ENCODE results near the gene CTTNBP2. TPM values are rescaled to one million over a fixed set of nuclear protein-coding genes. Genes with fewer than 3 reads are reported as not detected.
A peak's percentile ranks its signal among the peaks of the same experiment; 100 is the strongest.

The CTTNBP2 gene
- total and polyA plus RNA-seq, 12 donors, result 1.2 to 6.7 (median 3.9) TPM

DNA sequence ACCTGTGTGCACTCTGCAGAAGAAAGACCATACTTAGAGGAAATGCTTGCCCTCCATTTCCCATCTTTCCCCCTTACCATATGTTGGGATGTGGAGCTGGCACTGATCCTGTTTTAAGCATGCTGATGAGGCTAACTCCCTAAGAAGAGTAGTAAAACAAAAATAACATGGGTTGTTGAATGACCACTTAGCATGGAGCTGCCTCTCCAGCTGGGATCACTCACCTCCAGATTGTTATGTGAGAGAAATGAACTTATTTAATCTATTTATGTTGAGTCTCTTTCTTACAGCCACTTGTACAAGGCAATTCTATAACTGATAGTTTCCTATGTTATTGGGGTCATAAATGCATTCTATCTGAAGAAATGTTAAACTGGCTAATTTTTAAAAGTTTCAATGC is 17.0 kb downstream of the CTTNBP2 start:
- Histone ChIP-seq H3K9me3 (replicated peaks in 1 of 3) (no peaks in the 10 kb centered on the region), H3K27ac (no peak overlapping the region), H3K27me3 (no peaks in the 10 kb centered on the region), H3K4me1 (replicated peaks in 1 of 2) (no peaks in the 10 kb centered on the region), H3K4me3 (no peak overlapping the region), H3K36me3 (replicated peaks in 1 of 2) (no peaks in the 10 kb centered on the region)
- TF ChIP-seq, protein P1, sequence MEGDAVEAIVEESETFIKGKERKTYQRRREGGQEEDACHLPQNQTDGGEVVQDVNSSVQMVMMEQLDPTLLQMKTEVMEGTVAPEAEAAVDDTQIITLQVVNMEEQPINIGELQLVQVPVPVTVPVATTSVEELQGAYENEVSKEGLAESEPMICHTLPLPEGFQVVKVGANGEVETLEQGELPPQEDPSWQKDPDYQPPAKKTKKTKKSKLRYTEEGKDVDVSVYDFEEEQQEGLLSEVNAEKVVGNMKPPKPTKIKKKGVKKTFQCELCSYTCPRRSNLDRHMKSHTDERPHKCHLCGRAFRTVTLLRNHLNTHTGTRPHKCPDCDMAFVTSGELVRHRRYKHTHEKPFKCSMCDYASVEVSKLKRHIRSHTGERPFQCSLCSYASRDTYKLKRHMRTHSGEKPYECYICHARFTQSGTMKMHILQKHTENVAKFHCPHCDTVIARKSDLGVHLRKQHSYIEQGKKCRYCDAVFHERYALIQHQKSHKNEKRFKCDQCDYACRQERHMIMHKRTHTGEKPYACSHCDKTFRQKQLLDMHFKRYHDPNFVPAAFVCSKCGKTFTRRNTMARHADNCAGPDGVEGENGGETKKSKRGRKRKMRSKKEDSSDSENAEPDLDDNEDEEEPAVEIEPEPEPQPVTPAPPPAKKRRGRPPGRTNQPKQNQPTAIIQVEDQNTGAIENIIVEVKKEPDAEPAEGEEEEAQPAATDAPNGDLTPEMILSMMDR (IDR thresholded peaks at IDR 0.05), result no peak
- no peak for TF ChIP-seq POLR2A (IDR thresholded peaks at IDR 0.05)
- no peak for DNase-seq
- intact Hi-C loops (cut with DNase I), result no loop called here

DNA sequence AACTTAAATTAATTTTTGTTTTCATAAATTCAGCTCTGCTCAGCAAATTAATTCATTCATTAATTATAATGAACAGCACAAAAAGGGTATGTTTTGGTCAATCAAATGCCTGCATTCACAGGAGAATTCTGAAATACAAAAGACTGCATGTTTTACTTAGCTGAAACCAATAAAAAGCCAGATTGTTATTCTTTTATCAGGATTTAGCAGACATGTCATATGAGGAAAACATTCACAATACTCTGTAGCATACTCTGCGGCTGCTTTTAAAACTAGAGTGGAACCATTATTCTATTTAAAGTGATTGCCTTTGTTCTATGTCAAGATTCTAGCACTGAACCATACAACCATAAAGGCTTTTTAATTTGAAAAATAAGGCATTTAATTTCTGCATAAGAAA is 19.1 kb downstream of the CTTNBP2 start:
- Histone ChIP-seq H3K27me3 (no peaks in the 10 kb centered on the region), H3K27ac (no peak overlapping the region), H3K36me3 (replicated peaks in 1 of 2) (no peaks in the 10 kb centered on the region), H3K4me3 (no peak overlapping the region), H3K4me1 (replicated peaks in 1 of 2) (no peaks in the 10 kb centered on the region), H3K9me3 (replicated peaks in 1 of 3) (no peaks in the 10 kb centered on the region)
- WGBS, 4 donors, result 65 to 90% (median 75%) methylated on average over 1 of the region's 1 CpG
- no peak for TF ChIP-seq POLR2A (IDR thresholded peaks at IDR 0.05)
- TF ChIP-seq, protein P1 (IDR thresholded peaks at IDR 0.05), result no peak
- DNase-seq, result no peak
- intact Hi-C loops (cut with DNase I), result no loop called here

DNA sequence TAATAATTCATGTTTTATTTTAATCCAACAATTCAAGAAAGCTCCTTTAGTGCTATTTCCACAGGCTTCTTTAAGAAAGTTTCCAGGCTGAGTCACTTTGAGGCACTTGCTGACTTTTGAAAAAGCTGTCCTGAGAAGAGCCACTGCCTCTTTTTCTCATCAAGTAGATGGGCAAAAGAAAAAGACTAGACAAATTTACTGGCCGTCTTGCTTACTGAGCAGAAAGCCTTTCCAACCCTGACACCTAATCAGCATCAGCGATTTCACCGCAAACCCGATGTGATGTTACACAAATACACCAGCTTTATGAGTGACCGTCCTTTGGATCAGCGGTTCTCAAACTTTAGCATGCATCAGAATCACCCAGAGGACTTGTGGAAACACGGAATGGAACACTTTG is 24.3 kb downstream of the CTTNBP2 start:
- no peak overlapping the region for H3K27ac ChIP-seq
- no peaks in the 10 kb centered on the region for H3K27me3 ChIP-seq
- 73 to 84% (median 78%) methylated on average over 7 of the region's 7 CpGs for WGBS, 4 donors
- no peaks in the 10 kb centered on the region for H3K9me3 ChIP-seq (replicated peaks in 1 of 3)
- intact Hi-C loops (cut with DNase I), result no loop called here
- DNase-seq, result peak in 1 of 7 donors; percentile 3
- no peaks in the 10 kb centered on the region for H3K36me3 ChIP-seq (replicated peaks in 1 of 2)
- TF ChIP-seq POLR2A (IDR thresholded peaks at IDR 0.05), result no peak
- TF ChIP-seq, protein P1 (IDR thresholded peaks at IDR 0.05), result no peak
- no peak overlapping the region for H3K4me3 ChIP-seq
- H3K4me1 ChIP-seq (replicated peaks in 1 of 2), result no peaks in the 10 kb centered on the region

DNA sequence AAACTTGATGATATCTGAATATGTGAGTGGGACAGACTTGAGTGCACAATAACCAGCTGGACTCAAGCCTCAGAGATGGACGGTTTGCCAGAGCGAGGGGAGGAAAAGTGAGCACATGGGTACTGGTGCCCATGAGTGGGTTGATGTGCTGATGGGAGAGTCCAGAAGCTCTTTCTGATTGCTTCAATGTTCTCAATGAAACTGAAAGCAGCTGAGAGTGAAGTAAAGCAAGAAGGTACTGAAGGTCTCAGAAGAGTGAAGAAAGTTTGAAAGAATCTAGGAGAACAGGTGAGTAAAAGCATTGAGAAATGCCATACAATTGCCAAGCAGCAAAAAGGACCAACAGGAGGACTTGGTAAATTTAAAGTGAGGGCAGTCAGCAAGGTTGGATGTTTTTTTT is 28.6 kb downstream of the CTTNBP2 start:
- intact Hi-C loops (cut with DNase I), result no loop called here
- Histone ChIP-seq H3K36me3 (replicated peaks in 1 of 2) (no peaks in the 10 kb centered on the region), H3K27ac (no peak overlapping the region), H3K4me3 (no peak overlapping the region), H3K4me1 (replicated peaks in 1 of 2) (no peaks in the 10 kb centered on the region), H3K9me3 (replicated peaks in 1 of 3) (no peaks in the 10 kb centered on the region), H3K27me3 (no peaks in the 10 kb centered on the region)
- no peak for DNase-seq
- TF ChIP-seq POLR2A (IDR thresholded peaks at IDR 0.05), result no peak
- TF ChIP-seq, protein P1 (IDR thresholded peaks at IDR 0.05), result no peak
- 79 to 91% (median 83%) methylated on average over 2 of the region's 2 CpGs for WGBS, 4 donors

All from adrenal gland (tissue), 12 donors.